Tongue (tissue), 2 donors: ENCODE data around the gene TIMM23. TPM values are rescaled to one million over a fixed set of nuclear protein-coding genes. Genes with fewer than 3 reads are reported as not detected.
"Not testable (repeated sequence)": the region's sequence is repeated elsewhere in the genome, so short reads cannot be mapped to it uniquely, and the experiment has no call there.

Experiments used
- DNase-seq: peaks from one replicate; pipeline ENCODE4 v3.0.0-alpha.2; 2015
- total RNA-seq: library from RNA; depleted of rRNA; stranded (reverse); fragments of >200 nt; gene quantifications from one replicate; pipeline ENCODE4 v1.2.3, GENCODE V29; 2014

The TIMM23 gene
- total RNA-seq, 1 donor from 2014 or later, result 57.3 TPM

GRCh38 chr10:45997557-45997956, 25.3 kb downstream of the TIMM23 start:
- no peak for DNase-seq

- DNase-seq, result no peak
These were observed 25.9 kb downstream of the TIMM23 start for GRCh38 chr10:45997994-45998763.

DNA sequence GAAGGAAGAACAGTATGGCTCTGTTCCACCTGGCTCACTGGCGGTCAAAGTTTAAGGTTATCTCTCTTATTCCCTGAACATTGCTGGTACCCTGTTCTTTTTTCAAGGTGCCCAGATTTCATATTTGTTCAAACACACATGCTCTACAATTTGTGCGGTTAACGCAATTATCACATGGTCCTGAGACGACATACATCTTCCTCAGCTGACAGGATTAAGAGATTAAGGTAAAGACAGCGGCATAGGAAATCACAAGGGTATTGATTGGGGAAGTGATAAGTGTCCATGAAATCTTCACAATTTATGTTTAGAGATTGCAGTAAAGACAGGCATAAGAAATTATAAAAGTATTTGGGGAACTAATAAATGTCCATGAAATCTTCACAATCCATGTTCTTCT, 27.7 kb downstream of the TIMM23 start:
- not testable (repeated sequence) for DNase-seq

- DNase-seq, result no peak
These were observed 28.2 kb downstream of the TIMM23 start for GRCh38 chr10:46000538-46000937.

DNA sequence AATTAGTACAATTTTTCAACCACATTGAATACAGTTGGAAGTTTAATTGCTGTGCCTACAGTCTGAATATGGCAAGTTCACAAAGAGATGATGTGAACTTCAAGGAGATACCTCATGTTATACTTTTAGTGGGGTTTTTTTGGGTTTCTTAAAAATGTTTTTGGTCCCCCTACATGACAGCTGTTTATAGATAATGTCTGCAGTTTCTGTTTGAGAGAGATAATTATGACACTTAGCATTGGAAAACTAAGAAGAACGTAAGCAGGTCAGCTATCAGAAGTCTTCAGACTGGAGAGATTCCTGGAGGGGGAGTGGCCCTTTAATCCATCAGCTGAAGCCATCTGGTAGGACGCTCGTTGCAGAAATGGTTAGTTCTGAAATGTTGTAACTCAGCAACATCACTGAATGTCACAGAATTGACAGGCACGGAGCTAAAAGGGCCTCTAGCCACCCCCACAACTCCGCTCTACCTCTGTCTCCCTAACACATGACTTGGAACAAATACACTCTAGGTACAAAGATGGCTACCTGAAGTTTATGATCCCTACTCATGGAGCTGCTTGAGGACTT, 29.0 kb downstream of the TIMM23 start:
- DNase-seq, result no peak

GRCh38 chr10:46002189-46002687, 29.9 kb downstream of the TIMM23 start:
- DNase-seq, result not testable (repeated sequence)

- DNase-seq, result no peak
These were observed 30.8 kb downstream of the TIMM23 start for GRCh38 chr10:46002916-46003693.

DNA sequence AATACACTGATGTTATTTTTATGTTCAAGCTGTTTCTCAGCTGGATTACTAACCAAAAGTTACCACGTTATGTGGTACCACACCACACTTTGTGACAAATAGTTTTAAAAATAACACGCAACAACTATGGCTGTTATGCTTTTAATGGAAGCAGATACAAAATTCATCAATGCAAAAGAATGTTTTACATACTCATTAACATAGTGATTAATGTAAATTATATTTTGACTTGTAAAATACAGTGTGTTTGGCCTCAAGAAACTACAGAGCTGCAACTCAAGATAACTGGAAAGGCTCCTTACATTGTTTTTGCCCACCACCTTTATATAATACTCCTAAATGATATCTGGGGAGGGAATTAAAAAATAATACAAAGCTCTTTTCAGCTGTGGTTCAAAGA, 32.7 kb downstream of the TIMM23 start:
- DNase-seq, result no peak

DNA sequence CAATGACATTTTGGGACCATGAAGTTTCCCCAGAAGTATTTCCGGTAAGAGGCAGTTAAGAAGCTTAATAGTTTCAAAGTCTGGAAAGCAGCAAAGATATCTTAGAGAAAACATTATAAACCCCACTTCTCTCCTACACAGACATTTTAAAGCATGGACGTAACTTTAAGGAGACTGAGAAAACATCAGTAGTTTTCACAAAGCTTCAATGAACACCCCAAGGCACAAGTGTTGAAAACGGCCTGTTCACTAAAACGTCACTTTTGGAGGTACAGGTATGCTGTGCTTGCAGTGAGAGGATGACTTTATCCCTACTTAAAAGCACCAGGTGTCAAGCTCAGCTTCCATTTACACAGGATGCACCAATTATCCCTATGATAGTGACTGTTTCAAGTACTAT, 33.1 kb downstream of the TIMM23 start:
- DNase-seq, result no peak

GRCh38 chr10:46006219-46006618, 33.9 kb downstream of the TIMM23 start:
- no peak for DNase-seq

- DNase-seq, result no peak
These were observed 40.5 kb downstream of the TIMM23 start for GRCh38 chr10:46012746-46013145.

DNA sequence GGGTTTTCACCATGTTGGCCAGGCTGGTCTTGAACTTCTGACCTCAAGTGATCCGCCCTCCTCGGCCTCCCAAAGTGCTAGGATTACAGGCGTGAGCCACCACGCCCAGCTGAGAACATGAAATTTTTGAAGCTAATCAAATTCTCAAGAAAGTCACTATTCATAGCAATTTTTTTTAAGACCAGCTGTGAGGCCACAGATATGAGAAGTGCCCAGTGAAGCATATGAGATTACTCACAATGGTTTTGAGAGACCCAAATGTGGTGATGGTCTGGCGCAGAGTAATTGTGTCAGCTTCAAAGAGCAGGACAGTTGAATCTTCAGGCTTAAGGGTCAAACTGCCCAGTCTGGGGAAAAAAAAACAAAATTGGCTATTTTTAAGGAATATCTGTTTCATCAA, 41.9 kb downstream of the TIMM23 start:
- DNase-seq, result no peak

DNA sequence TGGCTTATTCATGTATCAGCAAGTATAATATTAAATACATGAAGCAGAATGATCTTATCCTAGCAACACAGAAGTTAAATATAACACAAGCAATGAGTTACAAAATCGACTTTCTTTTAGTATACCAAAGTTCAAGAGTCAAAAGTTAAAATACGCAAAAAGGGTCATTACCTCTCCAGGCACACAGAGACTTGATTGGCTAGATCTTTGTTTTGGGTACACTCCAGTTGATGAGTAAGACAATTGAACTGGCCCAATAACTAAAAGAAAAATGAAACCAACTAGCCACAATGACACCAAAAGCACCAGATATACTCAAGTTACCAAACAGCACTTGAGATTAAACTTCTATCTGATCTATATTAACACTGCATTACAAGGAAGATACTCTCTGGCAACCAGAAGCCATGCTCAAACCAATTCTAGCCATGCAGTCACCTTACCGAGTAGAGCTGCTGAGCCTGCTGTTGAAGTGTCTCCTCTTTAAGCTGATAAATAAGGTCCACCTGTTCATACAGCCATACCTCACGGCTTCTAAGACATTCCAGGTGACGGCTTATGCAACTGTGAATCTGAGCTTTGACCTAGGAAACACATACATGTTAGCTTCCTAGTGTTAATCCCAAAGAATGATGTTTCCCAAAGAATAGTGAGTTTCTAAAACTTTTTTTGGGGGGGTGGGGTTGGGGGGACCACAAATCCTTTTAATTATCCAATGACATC, 42.6 kb downstream of the TIMM23 start:
- DNase-seq, result no peak

- no peak for DNase-seq
These were observed 43.9 kb downstream of the TIMM23 start for GRCh38 chr10:46016190-46016589.

GRCh38 chr10:46016811-46017210, 44.5 kb downstream of the TIMM23 start:
- DNase-seq, result no peak

- DNase-seq, result no peak
These were observed 45.4 kb downstream of the TIMM23 start for GRCh38 chr10:46017733-46018132.

DNA sequence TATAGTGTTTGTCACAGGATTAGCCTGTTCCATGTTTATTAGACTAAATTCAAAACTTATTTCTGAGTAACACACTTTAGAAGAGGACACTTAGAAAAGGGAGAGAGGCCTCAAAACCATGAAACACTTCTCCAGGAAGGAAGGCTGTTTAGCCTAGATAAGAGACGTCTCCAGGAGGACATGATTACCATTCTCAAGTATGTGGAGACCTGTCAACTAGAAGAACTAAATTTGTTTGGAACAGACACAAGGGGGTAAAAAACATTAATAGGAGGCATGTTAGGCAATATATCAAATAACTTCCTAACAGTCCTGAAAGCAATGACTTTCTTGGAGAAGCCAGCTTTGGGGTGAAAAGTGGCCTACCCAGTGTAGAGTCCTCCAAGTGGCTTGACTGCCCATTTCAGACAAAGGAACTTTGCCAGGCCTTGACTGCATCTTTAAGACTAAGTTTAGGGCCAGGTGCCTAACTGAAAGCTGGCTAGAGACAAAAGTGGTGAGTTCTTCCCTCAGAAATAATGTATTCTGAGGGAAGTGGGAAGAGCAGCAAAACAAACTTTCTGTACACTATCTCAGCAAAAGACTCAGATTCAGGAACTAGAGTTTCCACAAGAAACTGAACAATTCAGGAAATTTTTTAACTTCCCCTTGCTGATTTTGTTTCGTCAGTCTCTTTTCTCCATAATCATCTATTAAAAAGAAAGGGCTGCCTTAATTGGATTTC, 46.3 kb downstream of the TIMM23 start:
- no peak for DNase-seq

DNA sequence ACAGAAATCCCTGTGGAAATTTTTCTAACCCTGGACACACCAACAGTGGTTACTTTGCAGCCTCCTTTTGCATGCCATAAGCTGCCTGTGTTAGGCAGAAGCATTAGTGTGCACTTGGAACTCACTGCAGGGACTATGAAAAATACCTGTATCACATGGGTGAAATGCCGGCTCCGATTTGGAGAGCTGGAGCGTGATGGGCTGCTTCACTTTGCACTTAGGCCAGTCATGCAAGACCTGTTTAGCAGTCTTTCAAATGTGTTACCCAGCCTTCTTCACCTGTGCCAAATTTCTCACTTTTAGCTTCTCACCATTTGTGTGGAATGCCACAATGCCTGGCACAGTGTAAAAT, 46.9 kb downstream of the TIMM23 start:
- DNase-seq, result no peak

GRCh38 chr10:46019569-46020343, 47.5 kb downstream of the TIMM23 start:
- DNase-seq, result no peak

DNA sequence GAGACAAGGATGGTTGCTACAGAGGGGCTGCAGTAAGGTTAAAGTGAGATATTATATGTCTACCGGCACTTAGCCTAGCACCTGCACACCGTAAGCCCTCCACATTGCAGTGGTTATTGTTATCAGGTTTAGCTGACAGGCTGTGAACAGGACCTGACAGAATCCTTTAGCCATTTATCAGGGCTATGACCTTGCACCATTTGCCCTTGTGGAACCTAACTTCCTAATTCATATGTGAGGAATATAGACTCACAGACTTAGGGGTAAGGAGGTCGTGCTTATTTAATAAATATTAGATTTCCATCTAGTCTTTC, 48.0 kb downstream of the TIMM23 start:
- DNase-seq, result no peak

- peak; percentile 89 for DNase-seq
These were observed 50.9 kb downstream of the TIMM23 start for GRCh38 chr10:46022978-46023702.
